Measurements from ENCODE around the gene UQCC5. TPM values are rescaled to one million over a fixed set of nuclear protein-coding genes. Genes with fewer than 3 reads are reported as not detected.

UQCC5 gene
- total RNA-seq, 1 experiment from 2014 or later, result 38.6 TPM

- Histone ChIP-seq H3K27me3 (replicated peaks; ENCODE audit: control insufficient read depth, insufficient read depth, low read length) (no peaks in the 10 kb centered on the region), H3K4me3 (ENCODE audit: low read depth, low read length) (no peak overlapping the region), H3K9me3 (no peaks in the 10 kb centered on the region), H3K4me1 (no peaks in the 10 kb centered on the region), H3K36me3 (ENCODE audit: control insufficient read depth, insufficient read depth, low read length) (no peaks in the 10 kb centered on the region)
- Mint-ChIP-seq H3K36me3 (ENCODE audit: insufficient read depth, unreplicated experiment) (no peaks in the 10 kb centered on the region), H3K9me3 (ENCODE audit: unreplicated experiment) (no peaks in the 10 kb centered on the region), H3K27ac (ENCODE audit: unreplicated experiment) (no peak overlapping the region), H3K4me3 (ENCODE audit: unreplicated experiment) (no peak overlapping the region), H3K27me3 (ENCODE audit: insufficient read depth, unreplicated experiment) (no peaks in the 10 kb centered on the region), H3K4me1 (ENCODE audit: low read depth, unreplicated experiment) (peaks cover under 1% of the 10 kb centered on the region)
- no peak for DNase-seq
- no peak for TF ChIP-seq CTCF (IDR thresholded peaks at IDR 0.05; ENCODE audit: insufficient read depth in 1 of 2, low read depth in 1 of 2, low read length in 1 of 2, severe bottlenecking in 1 of 2, unreplicated experiment in 1 of 2)
- ChIA-PET POLR2A (no interaction called here), CTCF (no interaction called here)
- intact Hi-C loops (cut with micrococcal nuclease; ENCODE audit: unreplicated experiment), result no loop called here
- no TSS peak for BruUV-seq (replicated peaks)
These were observed 34.4 kb upstream of the UQCC5 start for GRCh38 chr3:52502001-52502400.

GRCh38 chr3:52502808-52503350, 33.5 kb upstream of the UQCC5 start:
- no peaks in the 10 kb centered on the region for H3K36me3 Mint-ChIP-seq (ENCODE audit: insufficient read depth, unreplicated experiment)
- Histone ChIP-seq H3K27me3 (replicated peaks; ENCODE audit: control insufficient read depth, insufficient read depth, low read length) (no peaks in the 10 kb centered on the region), H3K4me1 (no peaks in the 10 kb centered on the region), H3K4me3 (ENCODE audit: low read depth, low read length) (no peak overlapping the region), H3K9me3 (no peaks in the 10 kb centered on the region), H3K36me3 (ENCODE audit: control insufficient read depth, insufficient read depth, low read length) (no peaks in the 10 kb centered on the region)
- DNase-seq, result no peak
- H3K4me1 Mint-ChIP-seq (ENCODE audit: low read depth, unreplicated experiment), result peaks cover 6% of the 10 kb centered on the region
- no peak overlapping the region for H3K27ac Mint-ChIP-seq (ENCODE audit: unreplicated experiment)
- no TSS peak for BruUV-seq (replicated peaks)
- no peaks in the 10 kb centered on the region for H3K27me3 Mint-ChIP-seq (ENCODE audit: insufficient read depth, unreplicated experiment)
- ChIA-PET POLR2A (no interaction called here), CTCF (no interaction called here)
- intact Hi-C loops (cut with micrococcal nuclease; ENCODE audit: unreplicated experiment), result no loop called here
- no peaks in the 10 kb centered on the region for H3K9me3 Mint-ChIP-seq (ENCODE audit: unreplicated experiment)
- no peak overlapping the region for H3K4me3 Mint-ChIP-seq (ENCODE audit: unreplicated experiment)
- TF ChIP-seq CTCF (IDR thresholded peaks at IDR 0.05; ENCODE audit: insufficient read depth in 1 of 2, low read depth in 1 of 2, low read length in 1 of 2, severe bottlenecking in 1 of 2, unreplicated experiment in 1 of 2), result no peak

GRCh38 chr3:52503788-52504424, 32.5 kb upstream of the UQCC5 start:
- no peak overlapping the region for H3K4me3 ChIP-seq (ENCODE audit: low read depth, low read length)
- no peaks in the 10 kb centered on the region for H3K9me3 Mint-ChIP-seq (ENCODE audit: unreplicated experiment)
- H3K36me3 ChIP-seq (ENCODE audit: control insufficient read depth, insufficient read depth, low read length), result no peaks in the 10 kb centered on the region
- ChIA-PET POLR2A (no interaction called here), CTCF (no interaction called here)
- H3K27me3 Mint-ChIP-seq (ENCODE audit: insufficient read depth, unreplicated experiment), result no peaks in the 10 kb centered on the region
- H3K4me1 ChIP-seq, result no peaks in the 10 kb centered on the region
- no TSS peak for BruUV-seq (replicated peaks)
- no peak for TF ChIP-seq CTCF (IDR thresholded peaks at IDR 0.05; ENCODE audit: insufficient read depth in 1 of 2, low read depth in 1 of 2, low read length in 1 of 2, severe bottlenecking in 1 of 2, unreplicated experiment in 1 of 2)
- H3K27ac Mint-ChIP-seq (ENCODE audit: unreplicated experiment), result no peak overlapping the region
- peaks cover 6% of the 10 kb centered on the region for H3K4me1 Mint-ChIP-seq (ENCODE audit: low read depth, unreplicated experiment)
- H3K9me3 ChIP-seq, result no peaks in the 10 kb centered on the region
- no peaks in the 10 kb centered on the region for H3K36me3 Mint-ChIP-seq (ENCODE audit: insufficient read depth, unreplicated experiment)
- no peak overlapping the region for H3K4me3 Mint-ChIP-seq (ENCODE audit: unreplicated experiment)
- intact Hi-C loops (cut with micrococcal nuclease; ENCODE audit: unreplicated experiment), result no loop called here
- no peaks in the 10 kb centered on the region for H3K27me3 ChIP-seq (replicated peaks; ENCODE audit: control insufficient read depth, insufficient read depth, low read length)
- no peak for DNase-seq
